OCI-LY1 (cell line): ENCODE data around the gene BAG5.

Experiments
- H2AFZ ChIP-seq: fragments of 200-600 bp; sonication (generic), shearing (Covaris generic); 2 replicates; pipeline ENCODE4 v1.6.0; 2014; ENCODE audit warnings: antibody characterized with exemption, mild to moderate bottlenecking, low read length
- H3F3A ChIP-seq: fragments of 200-600 bp; sonication (generic), shearing (Covaris generic); 2 replicates; pipeline ENCODE4 v1.6.0; 2014; ENCODE audit warnings: mild to moderate bottlenecking, antibody characterized with exemption, low read length, moderate library complexity; ENCODE audit not compliant: insufficient read depth
- H3K27ac ChIP-seq: fragments of 200-600 bp; sonication (generic); 2 replicates; pipeline ENCODE4 v1.5.1; 2014; ENCODE audit warnings: low read length, mixed run types, mild to moderate bottlenecking, low read depth; ENCODE audit not compliant: poor library complexity, severe bottlenecking
- H3K27me3 ChIP-seq: fragments of 200-600 bp; sonication (generic); 2 replicates; pipeline ENCODE4 v1.6.0; 2014; ENCODE audit warnings: antibody characterized with exemption, mild to moderate bottlenecking, low read length, moderate library complexity; ENCODE audit not compliant: insufficient read depth
- H3K36me3 ChIP-seq: fragments of 200-600 bp; sonication (generic); 2 replicates; pipeline ENCODE4 v1.6.1; 2014; ENCODE audit warnings: mild to moderate bottlenecking, antibody characterized with exemption, low read length, moderate library complexity, mixed read lengths; ENCODE audit not compliant: insufficient read depth
- H3K4me1 ChIP-seq: fragments of 200-600 bp; sonication (generic); 2 replicates; pipeline ENCODE4 v1.5.1; 2014; ENCODE audit warnings: mild to moderate bottlenecking, low read length, moderate library complexity; ENCODE audit not compliant: insufficient read depth, severe bottlenecking
- H3K4me2 ChIP-seq: fragments of 200-600 bp; sonication (generic), shearing (Covaris generic); 2 replicates; pipeline ENCODE4 v1.6.1; 2014; ENCODE audit warnings: low read length
- H3K4me3 ChIP-seq: fragments of 200-600 bp; sonication (generic); 2 replicates; pipeline ENCODE4 v1.5.1; 2014; ENCODE audit warnings: low read length, low read depth, mild to moderate bottlenecking, mixed read lengths; ENCODE audit not compliant: poor library complexity, severe bottlenecking
- H3K79me2 ChIP-seq: fragments of 200-600 bp; shearing (Covaris generic); 2 replicates; pipeline ENCODE4 v1.6.1; 2016; ENCODE audit warnings: mixed run types, low read length, mixed read lengths; ENCODE audit not compliant: insufficient read depth
- H3K9ac ChIP-seq: fragments of 200-600 bp; sonication (generic), shearing (Covaris generic); 2 replicates; pipeline ENCODE4 v1.6.1; 2014; ENCODE audit warnings: mild to moderate bottlenecking, low read length, mixed read lengths
- H3K9me2 ChIP-seq: fragments of 200-600 bp; sonication (generic), shearing (Covaris generic); 2 replicates; pipeline ENCODE4 v1.6.1; 2014; ENCODE audit warnings: low read depth, mild to moderate bottlenecking, low read length, mixed read lengths
- H3K9me3 ChIP-seq: fragments of 200-600 bp; shearing (Covaris generic); 2 replicates; pipeline ENCODE4 v1.6.1; 2014; ENCODE audit warnings: low read length, mixed read lengths
- H4K20me1 ChIP-seq: fragments of 200-600 bp; sonication (generic), shearing (Covaris generic); 2 replicates; pipeline ENCODE4 v1.6.0; 2016; ENCODE audit warnings: mild to moderate bottlenecking, low read length; ENCODE audit not compliant: insufficient read depth
- EZH2 ChIP-seq: fragments of 200-600 bp; sonication (generic), shearing (Covaris generic); IDR thresholded peaks from 2 replicates; pipeline ENCODE4 v1.8.0; 2017; ENCODE audit warnings: borderline replicate concordance, mixed run types, mild to moderate bottlenecking, antibody characterized with exemption, low read length, moderate library complexity, mixed read lengths
- TF ChIP-seq, protein P1 (sequence below): fragments of 200-600 bp; sonication (generic), shearing (Covaris generic); IDR thresholded peaks from 2 replicates; pipeline ENCODE4 v1.5.1; 2017; ENCODE audit warnings: mild to moderate bottlenecking, antibody characterized with exemption, low read length, moderate library complexity, mixed read lengths

Gene BAG5

DNA sequence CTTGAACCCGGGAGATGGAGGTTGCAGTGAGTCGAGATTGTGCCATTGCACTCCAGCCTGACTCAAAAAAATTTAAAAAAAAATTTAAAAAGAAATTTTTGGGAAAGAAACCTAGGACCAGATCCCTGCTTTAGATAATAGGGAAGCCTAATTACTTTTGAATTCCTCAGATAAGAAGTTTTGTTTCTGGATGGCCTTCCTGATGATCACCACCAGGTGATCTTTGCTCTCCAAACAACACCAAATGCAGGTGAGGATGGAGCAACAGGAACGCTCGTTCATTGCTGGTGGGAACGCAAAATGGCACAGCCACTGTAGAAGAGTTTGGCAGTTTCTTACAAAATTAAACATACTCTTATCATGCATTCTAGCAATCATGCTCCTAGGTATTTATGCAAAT is 38.0 kb upstream of the BAG5 start:
- Histone ChIP-seq H3K4me2 (no peak overlapping the region), H3F3A (no peaks in the 10 kb centered on the region), H2AFZ (no peak overlapping the region), H3K27ac (no peak overlapping the region), H3K79me2 (no peaks in the 10 kb centered on the region), H3K27me3 (no peaks in the 10 kb centered on the region), H4K20me1 (no peaks in the 10 kb centered on the region), H3K9me2 (no peaks in the 10 kb centered on the region), H3K4me1 (peaks cover 3% of the 10 kb centered on the region), H3K9me3 (no peaks in the 10 kb centered on the region), H3K36me3 (no peaks in the 10 kb centered on the region), H3K4me3 (no peak overlapping the region), H3K9ac (no peak overlapping the region)
- TF ChIP-seq EZH2 = no peak
- TF ChIP-seq, protein P1, sequence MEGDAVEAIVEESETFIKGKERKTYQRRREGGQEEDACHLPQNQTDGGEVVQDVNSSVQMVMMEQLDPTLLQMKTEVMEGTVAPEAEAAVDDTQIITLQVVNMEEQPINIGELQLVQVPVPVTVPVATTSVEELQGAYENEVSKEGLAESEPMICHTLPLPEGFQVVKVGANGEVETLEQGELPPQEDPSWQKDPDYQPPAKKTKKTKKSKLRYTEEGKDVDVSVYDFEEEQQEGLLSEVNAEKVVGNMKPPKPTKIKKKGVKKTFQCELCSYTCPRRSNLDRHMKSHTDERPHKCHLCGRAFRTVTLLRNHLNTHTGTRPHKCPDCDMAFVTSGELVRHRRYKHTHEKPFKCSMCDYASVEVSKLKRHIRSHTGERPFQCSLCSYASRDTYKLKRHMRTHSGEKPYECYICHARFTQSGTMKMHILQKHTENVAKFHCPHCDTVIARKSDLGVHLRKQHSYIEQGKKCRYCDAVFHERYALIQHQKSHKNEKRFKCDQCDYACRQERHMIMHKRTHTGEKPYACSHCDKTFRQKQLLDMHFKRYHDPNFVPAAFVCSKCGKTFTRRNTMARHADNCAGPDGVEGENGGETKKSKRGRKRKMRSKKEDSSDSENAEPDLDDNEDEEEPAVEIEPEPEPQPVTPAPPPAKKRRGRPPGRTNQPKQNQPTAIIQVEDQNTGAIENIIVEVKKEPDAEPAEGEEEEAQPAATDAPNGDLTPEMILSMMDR = no peak

DNA sequence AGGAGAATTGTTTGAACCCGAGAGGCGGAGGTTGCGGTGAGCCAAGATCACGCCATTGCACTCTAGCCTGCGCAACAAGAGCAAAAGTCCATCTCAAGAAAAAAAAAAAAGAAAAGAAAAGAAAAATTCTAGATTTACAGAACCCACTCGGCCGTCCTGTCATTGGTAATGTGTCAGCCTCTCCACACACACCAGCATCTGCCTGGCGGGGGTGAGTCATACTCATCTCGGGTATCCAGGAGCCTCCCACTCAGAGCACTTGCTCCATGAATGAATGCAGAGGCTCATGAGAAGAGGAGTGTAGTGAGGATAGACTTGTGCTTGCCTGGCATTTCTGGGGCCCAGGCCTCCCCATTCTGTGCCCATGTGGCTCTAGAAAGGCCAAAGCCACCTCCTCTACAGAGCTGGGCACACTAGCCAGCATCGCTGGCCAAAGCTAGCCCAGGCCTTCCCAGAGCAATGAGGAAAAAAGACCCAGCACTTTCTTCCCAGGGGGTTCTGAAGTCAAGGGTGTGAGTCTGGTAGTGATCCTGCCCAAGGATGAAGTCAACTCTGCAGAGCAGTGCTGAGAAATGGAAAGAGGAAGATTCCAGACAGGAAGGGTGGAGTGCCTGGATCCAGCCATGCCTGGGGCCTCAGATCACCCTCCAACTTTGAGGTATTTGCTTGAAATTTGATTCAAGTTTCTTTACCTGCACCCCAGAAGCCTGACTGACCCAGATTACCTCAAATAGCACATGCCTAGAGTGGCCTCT is 35.3 kb upstream of the BAG5 start:
- Histone ChIP-seq H3K4me2 (no peak overlapping the region), H3K4me3 (no peak overlapping the region), H3K27ac (no peak overlapping the region)

DNA sequence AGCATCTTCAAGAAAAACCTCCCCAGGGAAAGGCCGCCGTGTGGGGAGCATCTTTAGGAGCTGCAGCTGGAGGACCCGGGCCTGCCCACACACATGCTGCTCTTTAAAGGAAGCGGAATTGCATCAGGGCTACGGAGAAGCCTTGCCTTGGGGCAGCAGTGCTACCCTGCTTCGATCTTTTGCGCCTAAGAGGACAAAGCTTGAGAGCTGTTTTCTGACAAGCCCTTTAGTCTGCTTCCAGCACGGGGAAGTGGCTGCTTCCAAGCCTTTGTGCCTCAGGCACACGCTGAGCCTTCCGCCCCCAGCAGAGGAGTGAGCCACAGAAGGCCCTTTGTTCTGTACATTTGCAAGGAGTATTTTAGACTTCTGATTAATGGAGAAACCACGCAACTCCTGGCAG is 31.8 kb upstream of the BAG5 start:
- no peak overlapping the region for H3K4me3 ChIP-seq
- TF ChIP-seq, protein P1 = no peak
- TF ChIP-seq EZH2 = no peak
- H3K9me3 ChIP-seq = no peaks in the 10 kb centered on the region
- H3K36me3 ChIP-seq = peaks cover 10% of the 10 kb centered on the region
- H3K4me2 ChIP-seq = peak overlapping the region; percentile 10; the same call in 1 of the 2 replicates
- H3K27ac ChIP-seq = peak overlapping the region; percentile 57
- H3F3A ChIP-seq = no peaks in the 10 kb centered on the region
- no peak overlapping the region for H2AFZ ChIP-seq
- H3K9ac ChIP-seq = no peak overlapping the region; the same call in 1 of the 2 replicates
- H4K20me1 ChIP-seq = no peaks in the 10 kb centered on the region
- no peaks in the 10 kb centered on the region for H3K79me2 ChIP-seq
- peaks cover 30% of the 10 kb centered on the region for H3K4me1 ChIP-seq
- H3K27me3 ChIP-seq = no peaks in the 10 kb centered on the region
- no peaks in the 10 kb centered on the region for H3K9me2 ChIP-seq

More for the DNA sequence above, 35.3 kb upstream of the BAG5 start:
- H3F3A ChIP-seq = no peaks in the 10 kb centered on the region
- no peaks in the 10 kb centered on the region for H3K36me3 ChIP-seq
- no peak overlapping the region for H2AFZ ChIP-seq
- H3K27me3 ChIP-seq = no peaks in the 10 kb centered on the region
- H3K9me3 ChIP-seq = no peaks in the 10 kb centered on the region
- H3K9ac ChIP-seq = no peak overlapping the region
- no peak for TF ChIP-seq EZH2
- TF ChIP-seq, protein P1 = no peak
- H3K9me2 ChIP-seq = no peaks in the 10 kb centered on the region
- no peaks in the 10 kb centered on the region for H4K20me1 ChIP-seq
- H3K4me1 ChIP-seq = peaks cover 30% of the 10 kb centered on the region
- H3K79me2 ChIP-seq = no peaks in the 10 kb centered on the region
